GM12878 (cell line): Measurements from ENCODE around the gene CHCHD6.

ENCODE experiments used
- ATF7 ChIP-seq: fragments of 450-650 bp; IDR thresholded peaks from 2 replicates; pipeline ENCODE4 v1.6.1; 2016; ENCODE audit warnings: low read depth, mild to moderate bottlenecking
- CHD2 ChIP-seq: IDR thresholded peaks from 2 replicates; pipeline ENCODE4 v1.6.1; 2011; ENCODE audit warnings: low read depth, low read length, improper control_type of control experiment, borderline replicate concordance
- CTCF ChIP-seq, 3 experiments: IDR thresholded peaks in 2 of 3; conservative IDR thresholded peaks in 1 of 3; 2 replicates each; pipeline ENCODE4 v1.5.1; 2011; ENCODE audit warnings: low read depth in 3 of 3, low read length in 3 of 3, mild to moderate bottlenecking in 3 of 3, control low read depth in 2 of 3, moderate library complexity in 2 of 3, inconsistent platforms in 1 of 3, mixed read lengths in 1 of 3; ENCODE audit not compliant: control insufficient read depth in 2 of 3, insufficient read depth in 1 of 3; ENCODE audit errors: extremely low read depth in 1 of 3
- DPF2 ChIP-seq: fragments of 450-650 bp; IDR thresholded peaks from 2 replicates; pipeline ENCODE4 v1.6.1; 2017; ENCODE audit warnings: mild to moderate bottlenecking
- ZBTB33 ChIP-seq: fragments of 450-650 bp; IDR thresholded peaks from 2 replicates; pipeline ENCODE4 v1.6.1; 2017; ENCODE audit warnings: mild to moderate bottlenecking

- no peak for TF ChIP-seq CHD2
- no peak for TF ChIP-seq CTCF (IDR thresholded peaks at IDR 0.05 in 2 of 3, conservative IDR thresholded peaks at IDR 0.05 in 1 of 3; ENCODE audit: control insufficient read depth in 2 of 3, extremely low read depth in 1 of 3, insufficient read depth in 1 of 3, low read depth in 3 of 3, low read length in 3 of 3)
- TF ChIP-seq ATF7 = no peak
- no peak for TF ChIP-seq DPF2
- no peak for TF ChIP-seq ZBTB33
These were observed 22.0 kb upstream of the CHCHD6 start for GRCh38 chr3:126682009-126682408.
